ENCODE data around the gene CALHM1. TPM values are rescaled to one million over a fixed set of nuclear protein-coding genes. Genes with fewer than 3 reads are reported as not detected.

CALHM1 gene
- total RNA-seq, 1 experiment from 2014 or later, result not detected

GRCh38 chr10:103474077-103474476 is 15.4 kb upstream of the CALHM1 start:
- Histone ChIP-seq H3K27me3 (replicated peaks; ENCODE audit: insufficient read depth, low read depth, low read length, poor library complexity) (no peaks in the 10 kb centered on the region), H3K36me3 (ENCODE audit: insufficient read depth, low read length, poor library complexity, severe bottlenecking) (no peaks in the 10 kb centered on the region), H3K9me3 (ENCODE audit: low read depth, low read length, poor library complexity, severe bottlenecking) (no peaks in the 10 kb centered on the region), H3K4me3 (ENCODE audit: low read depth, low read length, poor library complexity, severe bottlenecking) (no peak overlapping the region), H3K27ac (ENCODE audit: low read depth, low read length, poor library complexity, severe bottlenecking) (no peak overlapping the region), H3K4me1 (ENCODE audit: insufficient read depth, low read length, poor library complexity, severe bottlenecking) (no peaks in the 10 kb centered on the region)
- no peak for TF ChIP-seq EZH2 (IDR thresholded peaks at IDR 0.05; ENCODE audit: borderline replicate concordance, low read depth, low read length, poor library complexity, severe bottlenecking)
- TF ChIP-seq, protein P1, sequence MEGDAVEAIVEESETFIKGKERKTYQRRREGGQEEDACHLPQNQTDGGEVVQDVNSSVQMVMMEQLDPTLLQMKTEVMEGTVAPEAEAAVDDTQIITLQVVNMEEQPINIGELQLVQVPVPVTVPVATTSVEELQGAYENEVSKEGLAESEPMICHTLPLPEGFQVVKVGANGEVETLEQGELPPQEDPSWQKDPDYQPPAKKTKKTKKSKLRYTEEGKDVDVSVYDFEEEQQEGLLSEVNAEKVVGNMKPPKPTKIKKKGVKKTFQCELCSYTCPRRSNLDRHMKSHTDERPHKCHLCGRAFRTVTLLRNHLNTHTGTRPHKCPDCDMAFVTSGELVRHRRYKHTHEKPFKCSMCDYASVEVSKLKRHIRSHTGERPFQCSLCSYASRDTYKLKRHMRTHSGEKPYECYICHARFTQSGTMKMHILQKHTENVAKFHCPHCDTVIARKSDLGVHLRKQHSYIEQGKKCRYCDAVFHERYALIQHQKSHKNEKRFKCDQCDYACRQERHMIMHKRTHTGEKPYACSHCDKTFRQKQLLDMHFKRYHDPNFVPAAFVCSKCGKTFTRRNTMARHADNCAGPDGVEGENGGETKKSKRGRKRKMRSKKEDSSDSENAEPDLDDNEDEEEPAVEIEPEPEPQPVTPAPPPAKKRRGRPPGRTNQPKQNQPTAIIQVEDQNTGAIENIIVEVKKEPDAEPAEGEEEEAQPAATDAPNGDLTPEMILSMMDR (conservative IDR thresholded peaks at IDR 0.05; ENCODE audit: low read depth, low read length), result no peak
- ChIA-PET POLR2A (ENCODE audit: low non-redundant PET) (no interaction called here), CTCF (no interaction called here)
- DNase-seq (ENCODE audit: low spot score), result no peak
- intact Hi-C loops (cut with micrococcal nuclease; ENCODE audit: unreplicated experiment), result no loop called here
- BruUV-seq (replicated peaks), result no TSS peak

- H3K36me3 ChIP-seq (ENCODE audit: insufficient read depth, low read length, poor library complexity, severe bottlenecking), result no peaks in the 10 kb centered on the region
- H3K4me3 ChIP-seq (ENCODE audit: low read depth, low read length, poor library complexity, severe bottlenecking), result no peak overlapping the region
- no peaks in the 10 kb centered on the region for H3K27me3 ChIP-seq (replicated peaks; ENCODE audit: insufficient read depth, low read depth, low read length, poor library complexity)
- no TSS peak for BruUV-seq (replicated peaks)
- intact Hi-C loops (cut with micrococcal nuclease; ENCODE audit: unreplicated experiment), result no loop called here
- no peak overlapping the region for H3K27ac ChIP-seq (ENCODE audit: low read depth, low read length, poor library complexity, severe bottlenecking)
- CTCF ChIA-PET, result no interaction called here
- H3K4me1 ChIP-seq (ENCODE audit: insufficient read depth, low read length, poor library complexity, severe bottlenecking), result no peaks in the 10 kb centered on the region
- no peaks in the 10 kb centered on the region for H3K9me3 ChIP-seq (ENCODE audit: low read depth, low read length, poor library complexity, severe bottlenecking)
- TF ChIP-seq, protein P1 (conservative IDR thresholded peaks at IDR 0.05; ENCODE audit: low read depth, low read length), result no peak
- TF ChIP-seq EZH2 (IDR thresholded peaks at IDR 0.05; ENCODE audit: borderline replicate concordance, low read depth, low read length, poor library complexity, severe bottlenecking), result no peak
- DNase-seq (ENCODE audit: low spot score), result no peak
- POLR2A ChIA-PET (ENCODE audit: low non-redundant PET), result no interaction called here
These were observed 14.6 kb upstream of the CALHM1 start for GRCh38 chr10:103473261-103473671.

DNA sequence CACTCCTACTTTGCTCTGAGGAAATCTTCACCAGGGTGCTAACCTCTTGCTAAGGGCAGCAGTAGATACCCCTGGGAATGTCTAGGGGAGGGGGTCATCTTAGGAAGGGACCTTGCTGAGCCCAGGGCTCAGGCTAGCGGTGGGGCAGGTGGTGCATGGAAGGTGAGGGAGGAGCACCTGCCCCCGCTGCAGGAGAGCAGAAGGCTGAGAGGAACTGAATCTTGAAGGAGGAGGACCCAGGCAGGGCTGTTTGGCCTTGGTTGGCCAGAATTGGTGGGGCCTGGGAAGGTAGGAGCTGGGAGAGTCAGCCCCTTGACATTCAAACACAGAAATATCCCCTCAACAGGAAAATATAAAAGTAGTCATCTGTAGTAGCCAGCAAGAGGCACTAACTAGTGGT is 13.3 kb upstream of the CALHM1 start:
- CTCF ChIA-PET, result no interaction called here
- BruUV-seq (replicated peaks), result no TSS peak

More for the DNA sequence above, 13.3 kb upstream of the CALHM1 start:
- Histone ChIP-seq H3K4me1 (ENCODE audit: insufficient read depth, low read length, poor library complexity, severe bottlenecking) (no peaks in the 10 kb centered on the region), H3K27ac (ENCODE audit: low read depth, low read length, poor library complexity, severe bottlenecking) (no peak overlapping the region), H3K4me3 (ENCODE audit: low read depth, low read length, poor library complexity, severe bottlenecking) (no peak overlapping the region), H3K36me3 (ENCODE audit: insufficient read depth, low read length, poor library complexity, severe bottlenecking) (no peaks in the 10 kb centered on the region), H3K27me3 (replicated peaks; ENCODE audit: insufficient read depth, low read depth, low read length, poor library complexity) (no peaks in the 10 kb centered on the region), H3K9me3 (ENCODE audit: low read depth, low read length, poor library complexity, severe bottlenecking) (no peaks in the 10 kb centered on the region)
- DNase-seq (ENCODE audit: low spot score), result no peak
- no peak for TF ChIP-seq EZH2 (IDR thresholded peaks at IDR 0.05; ENCODE audit: borderline replicate concordance, low read depth, low read length, poor library complexity, severe bottlenecking)
- TF ChIP-seq, protein P1 (conservative IDR thresholded peaks at IDR 0.05; ENCODE audit: low read depth, low read length), result no peak
- POLR2A ChIA-PET (ENCODE audit: low non-redundant PET), result no interaction called here
- intact Hi-C loops (cut with micrococcal nuclease; ENCODE audit: unreplicated experiment), result no loop called here

Measured in A673 (cell line).